Sigmoid colon (tissue), 4 donors: Measurements from ENCODE around the gene PRKAB2.

Experiments
- CTCF ChIP-seq, 4 experiments: fragments of 450-650 bp in 3 of 4; fragments of 200-600 bp in 1 of 4; IDR thresholded peaks; one replicate each; pipeline ENCODE4 v1.5.1; 2016 to 2019; ENCODE audit warnings: antibody characterized with exemption in 4 of 4, mild to moderate bottlenecking in 3 of 4, moderate library complexity in 2 of 4
- POLR2A ChIP-seq, 2 donors: fragments of 450-650 bp; IDR thresholded peaks; one replicate each; pipeline ENCODE4 v1.6.1; 2016; ENCODE audit warnings: antibody characterized with exemption in 2 of 2, mild to moderate bottlenecking in 2 of 2, moderate library complexity in 2 of 2
- POLR2AphosphoS5 ChIP-seq, 4 donors: sonication (generic); formaldehyde crosslinking; IDR thresholded peaks; one replicate each; pipeline ENCODE4 v1.6.1; 2017; ENCODE audit warnings: antibody characterized with exemption in 4 of 4

- TF ChIP-seq CTCF (IDR thresholded peaks at IDR 0.05) (no peak), POLR2A (IDR thresholded peaks at IDR 0.05) (no peak), POLR2AphosphoS5 (IDR thresholded peaks at IDR 0.05) (no peak)
Measured at GRCh38 chr1:147211577-147211976, 39.3 kb upstream of the PRKAB2 start.
